ENCODE data around the gene CISH. TPM values are rescaled to one million over a fixed set of nuclear protein-coding genes. Genes with fewer than 3 reads are reported as not detected.
A peak's percentile ranks its signal among the peaks of the same experiment; 100 is the strongest.

The CISH gene
- total RNA-seq, 1 donor from 2014 or later = 0.32 TPM

DNA sequence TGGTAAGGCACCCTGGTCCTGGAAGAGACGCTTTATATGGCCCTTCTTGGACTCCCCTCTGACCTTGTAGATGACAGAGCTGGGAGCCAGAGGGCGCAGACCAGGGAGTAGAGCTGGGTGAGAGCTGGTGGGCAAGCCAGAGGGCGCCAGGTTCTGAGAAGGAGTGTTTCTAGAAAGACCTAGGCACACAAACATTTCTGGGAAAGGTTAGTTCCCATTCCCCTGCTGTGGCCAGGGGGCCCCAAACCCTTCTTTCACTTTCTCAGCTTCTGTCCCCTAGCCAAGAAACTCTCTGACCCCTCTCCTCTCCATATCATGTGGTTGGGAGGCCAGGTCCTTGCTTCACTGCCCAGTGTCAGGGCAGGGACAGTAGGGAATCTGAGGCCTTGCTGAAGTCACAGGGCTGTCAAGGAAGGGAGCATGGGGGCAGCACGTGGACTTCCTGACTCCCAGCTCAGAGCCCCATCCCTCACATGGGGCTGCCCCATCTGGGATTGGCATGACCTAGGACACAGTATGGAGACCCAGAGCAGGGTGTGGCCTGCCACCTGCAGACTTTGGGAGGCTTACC is 38.7 kb downstream of the CISH start:
- H3K9me3 Mint-ChIP-seq = no peaks in the 10 kb centered on the region
- no peaks in the 10 kb centered on the region for H3K36me3 ChIP-seq
- H3K9ac ChIP-seq = no peak overlapping the region

DNA sequence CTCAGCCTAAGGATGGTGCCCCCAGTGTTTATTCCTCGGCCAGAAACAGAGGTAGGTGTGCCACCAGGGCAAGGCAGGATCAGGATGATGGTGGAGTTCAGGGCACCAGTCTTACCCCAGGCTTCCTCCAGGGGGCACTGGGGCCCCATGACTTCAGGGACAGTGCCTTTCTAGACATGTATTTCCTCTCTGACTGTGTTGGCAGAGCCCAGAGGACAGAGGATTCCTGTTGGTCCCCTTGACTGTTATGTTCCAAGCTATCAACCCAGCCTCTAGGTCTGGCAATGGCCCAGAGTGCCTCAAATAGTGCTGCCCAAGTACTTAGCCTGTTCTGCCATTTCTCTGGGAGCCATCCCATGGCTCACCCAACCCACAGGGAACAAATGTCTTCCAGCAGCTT is 39.4 kb downstream of the CISH start:
- Mint-ChIP-seq H3K4me1 (peaks cover 19% of the 10 kb centered on the region), H3K4me3 (peak overlapping the region; percentile 38), H3K27ac (no peak overlapping the region), H3K36me3 (no peaks in the 10 kb centered on the region), H3K27me3 (ENCODE audit: insufficient read depth, low read depth) (peaks cover 9% of the 10 kb centered on the region), H3K9me3 (no peaks in the 10 kb centered on the region)
- peak; percentile 71 for DNase-seq (ENCODE audit: low spot score)
- H3K9ac ChIP-seq = no peak overlapping the region
- no peak overlapping the region for H3K4me2 ChIP-seq
- H3K27me3 ChIP-seq = peaks cover 2% of the 10 kb centered on the region
- TF ChIP-seq EZH2phosphoT487 (IDR thresholded peaks at IDR 0.05) (no peak), EZH2 (IDR thresholded peaks at IDR 0.05) (no peak)
- TF ChIP-seq, protein P1, sequence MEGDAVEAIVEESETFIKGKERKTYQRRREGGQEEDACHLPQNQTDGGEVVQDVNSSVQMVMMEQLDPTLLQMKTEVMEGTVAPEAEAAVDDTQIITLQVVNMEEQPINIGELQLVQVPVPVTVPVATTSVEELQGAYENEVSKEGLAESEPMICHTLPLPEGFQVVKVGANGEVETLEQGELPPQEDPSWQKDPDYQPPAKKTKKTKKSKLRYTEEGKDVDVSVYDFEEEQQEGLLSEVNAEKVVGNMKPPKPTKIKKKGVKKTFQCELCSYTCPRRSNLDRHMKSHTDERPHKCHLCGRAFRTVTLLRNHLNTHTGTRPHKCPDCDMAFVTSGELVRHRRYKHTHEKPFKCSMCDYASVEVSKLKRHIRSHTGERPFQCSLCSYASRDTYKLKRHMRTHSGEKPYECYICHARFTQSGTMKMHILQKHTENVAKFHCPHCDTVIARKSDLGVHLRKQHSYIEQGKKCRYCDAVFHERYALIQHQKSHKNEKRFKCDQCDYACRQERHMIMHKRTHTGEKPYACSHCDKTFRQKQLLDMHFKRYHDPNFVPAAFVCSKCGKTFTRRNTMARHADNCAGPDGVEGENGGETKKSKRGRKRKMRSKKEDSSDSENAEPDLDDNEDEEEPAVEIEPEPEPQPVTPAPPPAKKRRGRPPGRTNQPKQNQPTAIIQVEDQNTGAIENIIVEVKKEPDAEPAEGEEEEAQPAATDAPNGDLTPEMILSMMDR (IDR thresholded peaks at IDR 0.05) = peak; percentile 74
- no peaks in the 10 kb centered on the region for H4K20me1 ChIP-seq (ENCODE audit: low read depth)
- peaks cover 6% of the 10 kb centered on the region for H3K4me1 ChIP-seq
- no peak overlapping the region for H3K27ac ChIP-seq
- H2AFZ ChIP-seq (replicated peaks) = no peak overlapping the region
- no peaks in the 10 kb centered on the region for H3K9me3 ChIP-seq (ENCODE audit: low read depth)
- H3K36me3 ChIP-seq = no peaks in the 10 kb centered on the region
- H3K4me3 ChIP-seq = no peak overlapping the region
- H3F3A ChIP-seq (ENCODE audit: low read depth) = peaks cover 24% of the 10 kb centered on the region
- H3K79me2 ChIP-seq (ENCODE audit: low read depth) = peaks cover 10% of the 10 kb centered on the region

More for the DNA sequence above, 38.7 kb downstream of the CISH start:
- Mint-ChIP-seq H3K36me3 (no peaks in the 10 kb centered on the region), H3K27me3 (ENCODE audit: insufficient read depth, low read depth) (peaks cover 6% of the 10 kb centered on the region), H3K4me1 (peaks cover 16% of the 10 kb centered on the region), H3K4me3 (no peak overlapping the region), H3K27ac (no peak overlapping the region)
- no peak overlapping the region for H3K4me3 ChIP-seq
- no peak overlapping the region for H2AFZ ChIP-seq (replicated peaks)
- H3K27ac ChIP-seq = no peak overlapping the region
- no peak for TF ChIP-seq EZH2phosphoT487 (IDR thresholded peaks at IDR 0.05)
- TF ChIP-seq, protein P1 (IDR thresholded peaks at IDR 0.05) = no peak
- TF ChIP-seq EZH2 (IDR thresholded peaks at IDR 0.05) = no peak
- no peaks in the 10 kb centered on the region for H3K9me3 ChIP-seq (ENCODE audit: low read depth)
- no peak overlapping the region for H3K4me2 ChIP-seq
- H3K27me3 ChIP-seq = no peaks in the 10 kb centered on the region
- H3K4me1 ChIP-seq = peaks cover 6% of the 10 kb centered on the region
- DNase-seq (ENCODE audit: low spot score) = no peak
- H4K20me1 ChIP-seq (ENCODE audit: low read depth) = no peaks in the 10 kb centered on the region
- H3K79me2 ChIP-seq (ENCODE audit: low read depth) = peaks cover 10% of the 10 kb centered on the region
- H3F3A ChIP-seq (ENCODE audit: low read depth) = peaks cover 20% of the 10 kb centered on the region

DNA sequence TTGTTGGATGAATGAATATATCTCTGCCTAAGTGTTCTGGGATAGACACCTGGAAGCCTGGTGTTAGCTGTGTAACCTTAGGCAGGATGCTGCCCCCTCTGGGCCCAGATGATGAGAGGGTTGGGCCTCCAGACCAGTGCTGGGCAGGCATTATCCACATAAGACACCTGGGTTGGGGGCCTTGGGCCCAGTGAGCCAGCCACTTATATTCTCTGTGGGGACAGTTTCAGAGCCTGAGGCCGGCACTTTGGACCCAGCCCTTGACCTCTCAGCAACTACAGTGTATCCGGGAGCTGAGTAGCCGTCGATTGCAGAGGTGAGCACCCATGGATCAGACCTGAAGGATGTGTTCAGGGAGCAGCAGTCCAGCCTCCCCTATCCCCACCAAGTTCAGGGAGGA is 40.1 kb downstream of the CISH start:
- Mint-ChIP-seq H3K27ac (no peak overlapping the region), H3K9me3 (no peaks in the 10 kb centered on the region), H3K36me3 (no peaks in the 10 kb centered on the region), H3K4me3 (no peak overlapping the region), H3K4me1 (peaks cover 22% of the 10 kb centered on the region), H3K27me3 (ENCODE audit: insufficient read depth, low read depth) (peaks cover 9% of the 10 kb centered on the region)
- Histone ChIP-seq H4K20me1 (ENCODE audit: low read depth) (no peaks in the 10 kb centered on the region), H3K27ac (no peak overlapping the region), H3K4me1 (peaks cover 13% of the 10 kb centered on the region), H3K36me3 (no peaks in the 10 kb centered on the region), H3K4me2 (no peak overlapping the region), H3F3A (ENCODE audit: low read depth) (peaks cover 31% of the 10 kb centered on the region), H3K9me3 (ENCODE audit: low read depth) (no peaks in the 10 kb centered on the region), H3K79me2 (ENCODE audit: low read depth) (peaks cover 10% of the 10 kb centered on the region), H2AFZ (replicated peaks) (no peak overlapping the region), H3K4me3 (no peak overlapping the region), H3K27me3 (peaks cover 9% of the 10 kb centered on the region), H3K9ac (no peak overlapping the region)
- TF ChIP-seq EZH2phosphoT487 (IDR thresholded peaks at IDR 0.05) = no peak
- TF ChIP-seq, protein P1 (IDR thresholded peaks at IDR 0.05) = no peak
- TF ChIP-seq EZH2 (IDR thresholded peaks at IDR 0.05) = no peak
- no peak for DNase-seq (ENCODE audit: low spot score)
